ENCODE measurements around the gene HPSE.

GRCh38 chr4:83362492-83363329 lies 28.1 kb upstream of the HPSE start:
- peak; percentile 41 to 42 for TF ChIP-seq CTCF (conservative IDR thresholded peaks at IDR 0.05 in 1 of 2, IDR thresholded peaks at IDR 0.05 in 1 of 2; ENCODE audit: extremely low read depth in 1 of 2, insufficient read depth in 1 of 2, low read depth in 1 of 2, low read length in 2 of 2)
- TF ChIP-seq EZH2 (IDR thresholded peaks at IDR 0.05; ENCODE audit: borderline replicate concordance, low read length), result no peak
